NCI-H2081 treated with DMSO at 0.1 percent for 48 hours (cell line): ENCODE results near the gene MLANA.
"Not testable (repeated sequence)": the region's sequence is repeated elsewhere in the genome, so short reads cannot be mapped to it uniquely, and the experiment has no call there.

Experiments
- DNase-seq: peaks from one replicate; lab custom pipeline; 2025; lab: John Stamatoyannopoulos, UW

The MLANA gene

GRCh38 chr9:5869315-5870019 is 21.2 kb upstream of the MLANA start:
- no peak for DNase-seq

- no peak for DNase-seq
Measured at GRCh38 chr9:5870020-5870339, 20.7 kb upstream of the MLANA start.

GRCh38 chr9:5870691-5871090 is 20.0 kb upstream of the MLANA start:
- no peak for DNase-seq

GRCh38 chr9:5871785-5872184 is 18.9 kb upstream of the MLANA start:
- DNase-seq: no peak

GRCh38 chr9:5872511-5872910 is 18.2 kb upstream of the MLANA start:
- DNase-seq: no peak

GRCh38 chr9:5873439-5873838 is 17.2 kb upstream of the MLANA start:
- DNase-seq: no peak

GRCh38 chr9:5874048-5874447 is 16.6 kb upstream of the MLANA start:
- DNase-seq: no peak

- DNase-seq: no peak
Measured at GRCh38 chr9:5876026-5876425, 14.7 kb upstream of the MLANA start.

GRCh38 chr9:5876711-5877110 is 14.0 kb upstream of the MLANA start:
- no peak for DNase-seq

GRCh38 chr9:5879419-5880181 is 11.1 kb upstream of the MLANA start:
- no peak for DNase-seq

GRCh38 chr9:5882244-5883012 is 8.3 kb upstream of the MLANA start:
- not testable (repeated sequence) for DNase-seq

- no peak for DNase-seq
Measured at GRCh38 chr9:5884191-5884590, 6.5 kb upstream of the MLANA start.

- peak; percentile 37 for DNase-seq
Measured at GRCh38 chr9:5886114-5886939, 4.4 kb upstream of the MLANA start.

- no peak for DNase-seq
Measured at GRCh38 chr9:5892456-5893133, 1.9 kb downstream of the MLANA start.

- no peak for DNase-seq
Measured at GRCh38 chr9:5893134-5893505, 2.4 kb downstream of the MLANA start.

- no peak for DNase-seq
Measured at GRCh38 chr9:5893591-5894236, 3.0 kb downstream of the MLANA start.

- DNase-seq: no peak
Measured at GRCh38 chr9:5894237-5894959, 3.7 kb downstream of the MLANA start.

- DNase-seq: no peak
Measured at GRCh38 chr9:5895782-5896181, 5.1 kb downstream of the MLANA start.

GRCh38 chr9:5896863-5897262 is 6.2 kb downstream of the MLANA start:
- no peak for DNase-seq

GRCh38 chr9:5897851-5898250 is 7.2 kb downstream of the MLANA start:
- no peak for DNase-seq
